Adrenal gland (tissue), 12 donors: ENCODE measurements around the gene KCNK10. TPM values are rescaled to one million over a fixed set of nuclear protein-coding genes. Genes with fewer than 3 reads are reported as not detected.

Experiments
- DNase-seq, 7 donors: peaks; one replicate each; pipeline ENCODE4 v3.0.0-alpha.2; 2019 to 2020
- H3K27ac ChIP-seq, 5 donors: fragments of 200-600 bp; sonication (generic) in 4 of 5; 1 replicate in 3 of 5; 2 replicates in 2 of 5; pipeline versions ENCODE4 v1.5.1 to v1.8.0; 2016 to 2020; ENCODE audit warnings: mild to moderate bottlenecking in 1 of 5
- H3K27me3 ChIP-seq: fragments of 200-600 bp; 2 replicates; pipeline ENCODE4 v1.8.0; 2021
- H3K36me3 ChIP-seq, 2 donors: fragments of 200-600 bp; replicated peaks in 1 of 2; 1 replicate in 1 of 2; 2 replicates in 1 of 2; pipeline versions ENCODE4 v1.5.1 to v1.8.0; 2018 to 2022
- H3K4me1 ChIP-seq, 2 donors: fragments of 200-600 bp; replicated peaks in 1 of 2; 1 replicate in 1 of 2; 2 replicates in 1 of 2; pipeline versions ENCODE4 v1.5.1 to v1.8.0; 2018 to 2021
- H3K4me3 ChIP-seq, 4 donors: fragments of 200-600 bp; sonication (generic) in 3 of 4; one replicate each; pipeline ENCODE4 v1.5.1; 2016 to 2018
- H3K9me3 ChIP-seq, 3 donors: fragments of 200-600 bp; sonication (generic) in 1 of 3; replicated peaks in 1 of 3; 1 replicate in 2 of 3; 2 replicates in 1 of 3; pipeline versions ENCODE4 v1.5.1 to v1.8.0; 2016 to 2021
- POLR2A ChIP-seq, 2 donors: fragments of 450-650 bp; IDR thresholded peaks; one replicate each; pipeline ENCODE4 v1.6.1; 2017; ENCODE audit warnings: antibody characterized with exemption in 2 of 2, mild to moderate bottlenecking in 2 of 2, moderate library complexity in 1 of 2
- WGBS, 4 donors: extraction: QIAGEN DNeasy Blood & Tissue Kit in 2 of 4; methylation state at CpG; one replicate each; pipeline versions ENCODE4 v1.1.5 to v1.1.7; 2013 to 2017; 5-methylcytosine and 5-hydroxymethylcytosine counted together
- intact Hi-C, 2 donors: fragments of 100-400 bp; cut with DNase I; formaldehyde crosslinking; loops; one replicate each; pipeline versions ENCODE4 v1.14.1 to v1.15.0; 2022 to 2023
- polyA plus RNA-seq, 3 donors: library from polyadenylated mRNA; stranded (reverse); fragments of 200-250 nt in 2 of 3; fragments of 350-450 nt in 1 of 3; fragmentation: Illumina TruSeq in 1 of 3; extraction: RNeasy Lipid Tissue Mini Kit (QIAGEN cat#74804) in 1 of 3; gene quantifications; one replicate each; pipeline ENCODE4 v1.2.3, GENCODE V29; 2013 to 2014
- total RNA-seq, 9 donors: library from RNA; depleted of rRNA in 4 of 9; stranded (reverse); fragments of >200 nt in 4 of 9; fragments of 120-200 nt in 1 of 9; fragmentation: NEBNext Ultra II Directional in 1 of 9; extraction: Animal tissue kit (Norgen Biotek cat#: 25700) in 1 of 9; gene quantifications; one replicate each; pipeline versions ENCODE4 v1.1.0 to v1.2.4, GENCODE V29; 2013 to 2023
- TF ChIP-seq, protein P1 (sequence below), 6 experiments: fragments of 450-650 bp in 4 of 6; fragments of 200-600 bp in 2 of 6; sonication (generic) in 1 of 6; IDR thresholded peaks; 1 replicate in 5 of 6; 2 replicates in 1 of 6; pipeline versions ENCODE4 v1.5.1 to v1.8.0; 2016 to 2021; ENCODE audit warnings: antibody characterized with exemption in 6 of 6, mild to moderate bottlenecking in 2 of 6, moderate library complexity in 1 of 6
- donor health status: healthy with polysubstance abuse.
- donor health status: Bipolar disorder and iron deficiency.
- donor health status: DM: yes; HTN: yes; CAD: no.
- donor health status: DM: no; HTN: no; CAD: no.
- donor health status: DM: no; HTN: no; CAD: no.
- donor health status: DM: yes; HTN: yes; CAD: no.

Gene KCNK10
- total and polyA plus RNA-seq, 12 donors, result 0.03 to 1.1 (median 0.60) TPM; not detected in 7

DNA sequence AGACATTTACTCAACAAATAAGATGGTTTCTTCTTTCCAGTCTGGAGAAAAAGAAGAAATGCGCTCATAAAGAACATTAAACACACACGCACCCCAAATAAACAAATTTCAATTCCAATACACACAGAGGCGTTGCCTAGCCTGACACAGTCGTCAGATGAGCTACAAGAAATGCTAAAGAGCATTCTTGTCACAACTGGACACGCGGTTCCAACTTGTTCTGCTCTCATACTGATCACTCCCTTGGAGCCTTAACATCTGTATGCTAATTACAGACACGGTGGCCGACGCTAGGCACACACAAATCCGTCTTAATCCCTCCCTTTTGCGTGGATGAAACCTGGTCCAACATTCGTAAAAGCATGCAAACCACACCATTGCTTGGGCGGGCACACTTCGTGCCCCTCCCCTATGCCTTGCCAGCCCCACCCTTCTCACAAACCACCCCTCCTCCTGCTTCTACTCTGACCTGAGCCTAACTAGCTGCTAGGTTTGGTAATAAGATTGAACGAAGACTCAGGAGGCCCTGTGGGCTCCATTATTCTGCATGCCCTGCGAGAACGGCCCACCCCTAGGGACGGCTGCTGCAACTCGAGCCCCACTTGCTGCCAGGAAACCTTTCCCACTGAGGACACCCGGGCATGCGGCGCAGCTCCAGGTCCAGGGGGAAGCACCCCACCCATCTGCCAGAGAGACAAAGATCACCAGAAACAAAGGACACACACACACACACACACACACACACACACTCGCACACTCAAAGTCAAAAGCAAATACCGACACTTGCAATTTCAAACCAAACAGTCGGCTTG, 1.2 kb downstream of the KCNK10 start:
- intact Hi-C loops, result no loop called here
- Histone ChIP-seq H3K27ac (no peak overlapping the region), H3K4me3 (no peak overlapping the region), H3K4me1 (no peaks in the 10 kb centered on the region), H3K27me3 (peaks cover 51% of the 10 kb centered on the region), H3K36me3 (no peaks in the 10 kb centered on the region), H3K9me3 (no peaks in the 10 kb centered on the region)
- no peak for DNase-seq
- 19 to 28% (median 23%) methylated on average over 17 to 25 of the region's 25 CpGs for WGBS, 4 donors
- TF ChIP-seq, protein P1, sequence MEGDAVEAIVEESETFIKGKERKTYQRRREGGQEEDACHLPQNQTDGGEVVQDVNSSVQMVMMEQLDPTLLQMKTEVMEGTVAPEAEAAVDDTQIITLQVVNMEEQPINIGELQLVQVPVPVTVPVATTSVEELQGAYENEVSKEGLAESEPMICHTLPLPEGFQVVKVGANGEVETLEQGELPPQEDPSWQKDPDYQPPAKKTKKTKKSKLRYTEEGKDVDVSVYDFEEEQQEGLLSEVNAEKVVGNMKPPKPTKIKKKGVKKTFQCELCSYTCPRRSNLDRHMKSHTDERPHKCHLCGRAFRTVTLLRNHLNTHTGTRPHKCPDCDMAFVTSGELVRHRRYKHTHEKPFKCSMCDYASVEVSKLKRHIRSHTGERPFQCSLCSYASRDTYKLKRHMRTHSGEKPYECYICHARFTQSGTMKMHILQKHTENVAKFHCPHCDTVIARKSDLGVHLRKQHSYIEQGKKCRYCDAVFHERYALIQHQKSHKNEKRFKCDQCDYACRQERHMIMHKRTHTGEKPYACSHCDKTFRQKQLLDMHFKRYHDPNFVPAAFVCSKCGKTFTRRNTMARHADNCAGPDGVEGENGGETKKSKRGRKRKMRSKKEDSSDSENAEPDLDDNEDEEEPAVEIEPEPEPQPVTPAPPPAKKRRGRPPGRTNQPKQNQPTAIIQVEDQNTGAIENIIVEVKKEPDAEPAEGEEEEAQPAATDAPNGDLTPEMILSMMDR (IDR thresholded peaks at IDR 0.05), result no peak
- TF ChIP-seq POLR2A (IDR thresholded peaks at IDR 0.05), result no peak

DNA sequence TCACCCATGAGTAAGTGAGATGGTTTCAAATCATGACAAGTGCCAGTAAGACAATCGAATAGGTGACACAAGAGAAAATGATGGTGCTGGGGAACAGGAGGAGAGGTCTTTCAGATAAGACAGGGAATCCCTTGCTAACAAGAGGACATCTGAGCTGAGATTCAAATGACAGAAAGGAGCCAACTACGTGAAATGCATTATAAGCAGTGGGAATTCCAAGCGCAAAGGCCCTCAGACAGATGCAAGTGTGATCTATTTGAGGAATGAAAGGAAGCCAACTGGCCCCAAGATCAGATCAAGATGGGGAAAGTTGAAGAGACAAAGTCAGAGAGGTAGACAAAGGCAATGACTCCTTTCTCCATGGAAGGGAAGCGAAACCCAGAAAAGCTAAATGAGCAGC, 4.7 kb downstream of the KCNK10 start:
- DNase-seq, result no peak
- H3K9me3 ChIP-seq, result no peaks in the 10 kb centered on the region
- H3K27me3 ChIP-seq, result peaks cover 25% of the 10 kb centered on the region
- no peaks in the 10 kb centered on the region for H3K36me3 ChIP-seq
- TF ChIP-seq POLR2A (IDR thresholded peaks at IDR 0.05), result no peak
- no peaks in the 10 kb centered on the region for H3K4me1 ChIP-seq
- WGBS, 4 donors, result 68 to 80% (median 71%) methylated on average over 4 of the region's 4 CpGs
- H3K4me3 ChIP-seq, result no peak overlapping the region
- intact Hi-C loops, result no loop called here
- H3K27ac ChIP-seq, result no peak overlapping the region

DNA sequence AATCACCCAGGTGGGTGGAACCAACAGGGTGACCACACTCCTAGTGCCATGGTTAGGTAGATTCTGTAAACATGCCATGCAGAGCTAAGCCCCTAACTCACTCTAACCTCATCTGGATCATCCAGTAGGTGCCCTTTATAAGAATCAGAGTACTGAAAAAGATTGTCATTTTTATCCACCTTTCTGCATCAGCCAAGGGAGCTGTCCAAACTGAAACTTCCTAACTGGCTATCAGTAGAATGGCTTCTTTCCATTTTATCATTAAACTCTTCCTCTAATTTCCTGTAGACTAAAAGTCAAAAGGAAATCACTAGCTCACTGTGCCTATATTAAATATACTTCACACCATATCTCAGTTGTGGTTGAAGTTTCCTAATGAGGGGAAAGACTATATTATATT, 6.5 kb downstream of the KCNK10 start:
- Histone ChIP-seq H3K4me3 (no peak overlapping the region), H3K27me3 (peaks cover 9% of the 10 kb centered on the region), H3K36me3 (no peaks in the 10 kb centered on the region), H3K9me3 (no peaks in the 10 kb centered on the region), H3K4me1 (no peaks in the 10 kb centered on the region), H3K27ac (no peak overlapping the region)
- no peak for DNase-seq
- intact Hi-C loops, result no loop called here
- no peak for TF ChIP-seq POLR2A (IDR thresholded peaks at IDR 0.05)
- TF ChIP-seq, protein P1 (IDR thresholded peaks at IDR 0.05), result no peak

DNA sequence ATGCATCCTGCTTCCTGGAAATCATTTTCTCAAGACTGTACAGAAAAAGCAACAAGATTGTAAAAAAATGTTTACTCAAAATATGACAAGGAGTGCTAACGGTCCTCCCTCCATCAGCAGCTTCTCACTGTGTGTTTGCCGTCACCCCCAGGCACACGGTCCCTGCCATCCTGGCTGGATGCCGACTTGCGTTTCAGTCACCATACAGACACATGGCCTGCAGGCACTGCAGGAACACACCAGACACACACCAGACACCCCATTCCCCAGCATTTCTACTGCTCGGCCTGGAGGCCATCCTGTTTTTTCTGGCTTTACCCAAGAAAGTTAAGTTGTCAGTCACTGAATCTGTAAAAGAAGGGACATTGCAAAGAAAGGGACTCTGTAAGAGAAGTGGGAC, 10.8 kb downstream of the KCNK10 start:
- H3K36me3 ChIP-seq, result no peaks in the 10 kb centered on the region
- no peak for TF ChIP-seq POLR2A (IDR thresholded peaks at IDR 0.05)
- TF ChIP-seq, protein P1 (IDR thresholded peaks at IDR 0.05), result no peak
- H3K4me1 ChIP-seq, result no peaks in the 10 kb centered on the region
- H3K27me3 ChIP-seq, result no peaks in the 10 kb centered on the region
- intact Hi-C loops, result no loop called here
- 70 to 82% (median 73%) methylated on average over 6 of the region's 6 CpGs for WGBS, 4 donors
- H3K27ac ChIP-seq, result no peak overlapping the region
- no peaks in the 10 kb centered on the region for H3K9me3 ChIP-seq
- DNase-seq, result no peak
- H3K4me3 ChIP-seq, result no peak overlapping the region

DNA sequence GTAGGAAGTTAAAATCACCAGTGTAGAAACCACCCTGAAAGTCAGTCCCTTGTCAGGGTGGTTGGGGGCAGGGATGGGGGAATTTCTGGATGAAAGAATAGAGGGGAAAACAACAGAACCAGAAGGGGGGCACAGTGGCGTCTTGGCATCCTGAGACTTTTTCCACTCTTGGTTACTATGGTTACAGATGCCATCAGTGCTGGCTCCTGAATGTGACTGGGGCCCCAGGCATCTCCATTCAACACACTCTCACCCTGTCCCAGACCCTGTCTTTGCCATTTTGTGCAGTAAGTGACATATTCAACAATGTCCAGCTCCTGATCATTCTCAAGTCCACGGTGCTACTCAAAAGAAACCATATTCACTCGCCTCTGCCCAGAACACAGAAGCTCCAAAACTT, 11.3 kb downstream of the KCNK10 start:
- no peak overlapping the region for H3K27ac ChIP-seq
- intact Hi-C loops, result no loop called here
- H3K9me3 ChIP-seq, result no peaks in the 10 kb centered on the region
- H3K27me3 ChIP-seq, result no peaks in the 10 kb centered on the region
- TF ChIP-seq, protein P1 (IDR thresholded peaks at IDR 0.05), result no peak
- no peak for TF ChIP-seq POLR2A (IDR thresholded peaks at IDR 0.05)
- H3K36me3 ChIP-seq, result no peaks in the 10 kb centered on the region
- no peak for DNase-seq
- 63 to 73% (median 70%) methylated on average over 3 of the region's 3 CpGs for WGBS, 4 donors
- H3K4me3 ChIP-seq, result no peak overlapping the region
- no peaks in the 10 kb centered on the region for H3K4me1 ChIP-seq
